Colon (tissue), 2 donors: ENCODE measurements around the gene CRTC1.
"Not testable (repeated sequence)": the region's sequence is repeated elsewhere in the genome, so short reads cannot be mapped to it uniquely, and the experiment has no call there.

Source experiments
- FAIRE-seq: peaks from 2 replicates; lab custom pipeline; 2012; peaks lifted over from hg19 to GRCh38; lab: Jason Lieb, UNC
- donor health status: control.
- donor health status: control.

The CRTC1 gene

GRCh38 chr19:18704054-18704453 lies 20.6 kb downstream of the CRTC1 start:
- no peak for FAIRE-seq

GRCh38 chr19:18704971-18705370 lies 21.5 kb downstream of the CRTC1 start:
- FAIRE-seq, result no peak

GRCh38 chr19:18708452-18709231 lies 25.2 kb downstream of the CRTC1 start:
- FAIRE-seq, result no peak

- FAIRE-seq, result no peak
Observed at GRCh38 chr19:18709546-18709945, 26.1 kb downstream of the CRTC1 start.

GRCh38 chr19:18710186-18710585 lies 26.7 kb downstream of the CRTC1 start:
- no peak for FAIRE-seq

- FAIRE-seq, result no peak
Observed at GRCh38 chr19:18710996-18711751, 27.7 kb downstream of the CRTC1 start.

- FAIRE-seq, result no peak
Observed at GRCh38 chr19:18711893-18712292, 28.4 kb downstream of the CRTC1 start.

- FAIRE-seq, result no peak
Observed at GRCh38 chr19:18712981-18713380, 29.5 kb downstream of the CRTC1 start.

GRCh38 chr19:18713550-18714117 lies 30.2 kb downstream of the CRTC1 start:
- no peak for FAIRE-seq

- no peak for FAIRE-seq
Observed at GRCh38 chr19:18715416-18715815, 31.9 kb downstream of the CRTC1 start.

GRCh38 chr19:18716857-18717256 lies 33.4 kb downstream of the CRTC1 start:
- no peak for FAIRE-seq

- FAIRE-seq, result no peak
Observed at GRCh38 chr19:18717601-18718000, 34.1 kb downstream of the CRTC1 start.

GRCh38 chr19:18718015-18718526 lies 34.6 kb downstream of the CRTC1 start:
- no peak for FAIRE-seq

GRCh38 chr19:18718846-18719458 lies 35.5 kb downstream of the CRTC1 start:
- FAIRE-seq, result no peak

GRCh38 chr19:18719541-18719940 lies 36.1 kb downstream of the CRTC1 start:
- FAIRE-seq, result no peak

GRCh38 chr19:18723871-18724377 lies 40.4 kb downstream of the CRTC1 start:
- FAIRE-seq, result no peak

GRCh38 chr19:18725841-18726770 lies 42.6 kb downstream of the CRTC1 start:
- FAIRE-seq, result no peak

GRCh38 chr19:18726846-18727245 lies 43.4 kb downstream of the CRTC1 start:
- no peak for FAIRE-seq

- not testable (repeated sequence) for FAIRE-seq
Observed at GRCh38 chr19:18727602-18728001, 44.1 kb downstream of the CRTC1 start.

- FAIRE-seq, result no peak
Observed at GRCh38 chr19:18729933-18730530, 46.6 kb downstream of the CRTC1 start.
